Activated T-helper 1 cell treated with anti-CD3 and anti-CD28 coated beads, Interleukin-12 subunit alpha, Interleukin-12 subunit beta, Interleukin-2, Interleukin-4 antibody, amounts not matched to agents 30 ng/mL and 10 ng/mL and 1 ng/mL, durations not matched to agents 14 hours and 24 hours and 36 hours (primary cell): ENCODE measurements around the gene AKIRIN2. TPM values are rescaled to one million over a fixed set of nuclear protein-coding genes. Genes with fewer than 3 reads are reported as not detected.

Experiments used
- total RNA-seq: library from RNA; stranded (reverse); gene quantifications from 2 replicates; pipeline ENCODE4 v1.2.3, GENCODE V29; 2022

Gene AKIRIN2
- total RNA-seq, 1 donor from 2014 or later: 42.0 TPM

Other genes with a start within 250 kb of the AKIRIN2 start
- 9.7 and 10.2 TPM in 2 replicates for gene SLC35A1, start 229.3 kb downstream of the AKIRIN2 start, total RNA-seq
- gene RARS2, start 112.2 kb downstream of the AKIRIN2 start, total RNA-seq: 24.6 and 24.7 TPM in 2 replicates
- gene ORC3, start 112.1 kb downstream of the AKIRIN2 start, total RNA-seq: 34.7 and 38.6 TPM in 2 replicates